ENCODE measurements around the gene KCNH1.

KCNH1 gene

DNA sequence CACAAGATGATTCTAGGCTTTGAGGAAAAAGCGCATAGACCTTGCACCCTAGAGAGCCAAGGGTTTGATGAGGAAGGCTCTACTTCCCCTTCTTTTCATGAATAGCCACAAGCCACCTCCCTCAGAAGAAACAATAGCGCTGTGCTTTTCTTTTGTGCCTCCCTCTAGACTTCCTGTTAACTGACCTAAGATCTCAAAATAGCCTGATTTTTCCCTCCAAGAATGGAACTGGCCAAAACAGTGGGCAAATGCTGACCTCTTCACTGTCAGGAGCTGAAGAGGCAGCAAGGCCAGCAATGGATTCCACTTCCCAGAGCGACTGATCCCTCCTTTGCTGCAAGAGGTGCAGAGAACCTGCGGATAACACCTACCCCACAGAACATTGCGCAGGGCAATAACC, 362.8 kb downstream of the KCNH1 start (continued):
- TF ChIP-seq, protein P1, sequence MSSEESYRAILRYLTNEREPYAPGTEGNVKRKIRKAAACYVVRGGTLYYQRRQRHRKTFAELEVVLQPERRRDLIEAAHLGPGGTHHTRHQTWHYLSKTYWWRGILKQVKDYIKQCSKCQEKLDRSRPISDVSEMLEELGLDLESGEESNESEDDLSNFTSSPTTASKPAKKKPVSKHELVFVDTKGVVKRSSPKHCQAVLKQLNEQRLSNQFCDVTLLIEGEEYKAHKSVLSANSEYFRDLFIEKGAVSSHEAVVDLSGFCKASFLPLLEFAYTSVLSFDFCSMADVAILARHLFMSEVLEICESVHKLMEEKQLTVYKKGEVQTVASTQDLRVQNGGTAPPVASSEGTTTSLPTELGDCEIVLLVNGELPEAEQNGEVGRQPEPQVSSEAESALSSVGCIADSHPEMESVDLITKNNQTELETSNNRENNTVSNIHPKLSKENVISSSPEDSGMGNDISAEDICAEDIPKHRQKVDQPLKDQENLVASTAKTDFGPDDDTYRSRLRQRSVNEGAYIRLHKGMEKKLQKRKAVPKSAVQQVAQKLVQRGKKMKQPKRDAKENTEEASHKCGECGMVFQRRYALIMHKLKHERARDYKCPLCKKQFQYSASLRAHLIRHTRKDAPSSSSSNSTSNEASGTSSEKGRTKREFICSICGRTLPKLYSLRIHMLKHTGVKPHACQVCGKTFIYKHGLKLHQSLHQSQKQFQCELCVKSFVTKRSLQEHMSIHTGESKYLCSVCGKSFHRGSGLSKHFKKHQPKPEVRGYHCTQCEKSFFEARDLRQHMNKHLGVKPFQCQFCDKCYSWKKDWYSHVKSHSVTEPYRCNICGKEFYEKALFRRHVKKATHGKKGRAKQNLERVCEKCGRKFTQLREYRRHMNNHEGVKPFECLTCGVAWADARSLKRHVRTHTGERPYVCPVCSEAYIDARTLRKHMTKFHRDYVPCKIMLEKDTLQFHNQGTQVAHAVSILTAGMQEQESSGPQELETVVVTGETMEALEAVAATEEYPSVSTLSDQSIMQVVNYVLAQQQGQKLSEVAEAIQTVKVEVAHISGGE (tag by site-specific recombination; conservative IDR thresholded peaks at IDR 0.05; ENCODE audit: low read depth): no peak
- no peak for TF ChIP-seq ZNF23 (tag by site-specific recombination; IDR thresholded peaks at IDR 0.05; ENCODE audit: borderline replicate concordance)
- no peak for TF ChIP-seq ZNF623 (tag by site-specific recombination; IDR thresholded peaks at IDR 0.05)

DNA sequence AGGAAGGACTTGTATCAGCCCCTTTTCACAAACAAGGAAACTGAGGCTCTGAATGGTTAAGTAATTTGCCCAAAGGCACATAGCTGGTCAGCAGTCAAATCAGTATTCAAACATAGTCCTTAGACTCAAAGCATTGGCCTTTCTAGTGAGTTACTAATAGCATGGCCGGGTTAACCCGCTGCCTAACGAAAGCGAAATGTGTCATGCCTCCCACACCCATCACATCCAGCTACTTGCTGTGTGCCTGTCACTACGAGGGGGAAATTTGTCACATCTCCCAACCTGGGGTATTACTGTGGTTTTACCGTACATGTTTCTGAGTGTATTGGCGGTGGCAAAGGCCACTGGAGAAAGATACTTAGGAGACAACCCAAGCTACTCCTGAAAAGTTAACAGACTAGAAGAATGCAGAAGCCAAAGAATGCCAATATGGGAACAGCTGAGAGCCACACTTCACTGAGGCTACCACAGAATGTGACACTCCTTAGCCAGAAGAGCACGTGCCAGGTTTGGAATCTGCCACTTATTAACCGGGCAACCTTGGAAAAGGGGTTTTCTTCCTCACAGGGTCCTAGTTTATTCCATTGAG, 363.5 kb downstream of the KCNH1 start:
- H3K36me3 ChIP-seq (ENCODE audit: control insufficient read depth in 2 of 2, insufficient read depth in 1 of 2, low read length in 2 of 2): no peaks in the 10 kb centered on the region
- no peak overlapping the region for H3K4me3 ChIP-seq (ENCODE audit: low read depth, low read length)
- 0 out of 2 replicates have a peak, but pooled peaks cover 6% of the 10 kb centered on the region for H3K4me1 ChIP-seq (ENCODE audit: control insufficient read depth, insufficient read depth, low read length)
- no peak overlapping the region for H3K27ac ChIP-seq (ENCODE audit: extremely low read depth, low read depth, low read length)
- ChIA-PET CTCF (no interaction called here), POLR2A (no interaction called here)
- no peak for TF ChIP-seq ZNF747 (tag by site-specific recombination; IDR thresholded peaks at IDR 0.05)
- H3K9me3 ChIP-seq (ENCODE audit: control insufficient read depth, insufficient read depth, low read depth, low read length): no peaks in the 10 kb centered on the region

DNA sequence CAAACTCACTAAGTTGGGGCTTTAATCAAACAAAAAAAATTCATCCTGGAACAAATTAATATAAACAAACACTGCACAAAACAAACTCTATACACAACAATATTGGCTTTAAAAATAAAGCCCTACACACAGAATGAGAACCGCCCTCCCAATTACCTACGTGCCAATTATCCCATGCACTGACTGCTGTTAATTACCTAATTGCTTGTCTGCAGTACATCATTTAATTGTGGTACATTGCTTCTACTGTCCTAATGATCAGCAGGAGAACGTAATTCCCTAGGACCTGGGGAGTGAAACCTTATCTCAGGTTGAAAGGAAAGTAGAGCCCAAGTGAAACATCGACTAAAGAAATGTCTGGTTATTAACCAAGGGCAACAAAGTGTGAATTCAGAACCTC, 364.5 kb downstream of the KCNH1 start:
- Histone ChIP-seq H3K36me3 (ENCODE audit: control insufficient read depth in 2 of 2, insufficient read depth in 1 of 2, low read length in 2 of 2) (no peaks in the 10 kb centered on the region), H3K27ac (ENCODE audit: extremely low read depth, low read depth, low read length) (no peak overlapping the region), H3K4me3 (ENCODE audit: low read depth, low read length) (no peak overlapping the region), H3K4me1 (ENCODE audit: control insufficient read depth, insufficient read depth, low read length) (0 out of 2 replicates have a peak, but pooled peaks cover 6% of the 10 kb centered on the region), H3K9me3 (ENCODE audit: control insufficient read depth, insufficient read depth, low read depth, low read length) (no peaks in the 10 kb centered on the region)
- TF ChIP-seq SP7 (tag by site-specific recombination; IDR thresholded peaks at IDR 0.05) (peak; percentile 66), ZNF16 (tag by site-specific recombination; IDR thresholded peaks at IDR 0.05; ENCODE audit: low read depth) (no peak)
- POLR2A ChIA-PET: no interaction called here
- CTCF ChIA-PET: interaction anchor here (0.6 to 0.7 kb wide), 2 partner anchors 183 to 317 kb away, joined by 3 to 4 read pairs; no protein-coding TSS in a partner anchor

- TF ChIP-seq ZFHX2 (tag by site-specific recombination; conservative IDR thresholded peaks at IDR 0.05): no peak
- TF ChIP-seq ZNF433 (tag by site-specific recombination; IDR thresholded peaks at IDR 0.05; ENCODE audit: low read depth): no peak
- no peak for TF ChIP-seq ZNF704 (tag by site-specific recombination; IDR thresholded peaks at IDR 0.05)
- no peak for TF ChIP-seq BCL11A (tag by site-specific recombination; IDR thresholded peaks at IDR 0.05; ENCODE audit: low read depth)
- no peak for TF ChIP-seq ZNF707 (tag by site-specific recombination; IDR thresholded peaks at IDR 0.05)
- ChIA-PET POLR2A (no interaction called here), CTCF (no interaction called here)
- no peaks in the 10 kb centered on the region for H3K9me3 ChIP-seq (ENCODE audit: control insufficient read depth, insufficient read depth, low read depth, low read length)
- 0 out of 2 replicates have a peak, but pooled peaks cover 5% of the 10 kb centered on the region for H3K4me1 ChIP-seq (ENCODE audit: control insufficient read depth, insufficient read depth, low read length)
- no peak overlapping the region for H3K27ac ChIP-seq (ENCODE audit: extremely low read depth, low read depth, low read length)
- H3K4me3 ChIP-seq (ENCODE audit: low read depth, low read length): no peak overlapping the region
- H3K36me3 ChIP-seq (ENCODE audit: control insufficient read depth in 2 of 2, insufficient read depth in 1 of 2, low read length in 2 of 2): no peaks in the 10 kb centered on the region
Measured at GRCh38 chr1:210764536-210764935, 369.4 kb downstream of the KCNH1 start.

DNA sequence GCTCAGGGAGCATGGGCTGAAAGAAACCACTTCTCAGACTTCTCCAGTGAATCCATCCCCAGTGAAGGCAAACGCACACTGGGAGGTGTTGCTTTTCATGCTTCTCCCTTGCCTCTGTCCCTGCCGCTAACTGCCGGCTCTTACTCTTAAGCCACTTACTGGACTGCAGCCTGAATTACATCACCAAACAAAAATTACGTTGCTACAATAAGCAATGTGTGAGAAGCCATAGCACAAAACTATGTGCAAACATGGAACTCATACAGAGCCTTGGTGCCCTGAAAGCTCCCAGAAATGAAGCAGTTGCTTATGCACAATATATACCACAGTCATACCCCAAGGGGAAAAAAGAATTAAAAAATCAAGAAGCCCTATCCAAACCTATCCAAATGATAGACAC, 375.2 kb downstream of the KCNH1 start:
- Histone ChIP-seq H3K9me3 (ENCODE audit: control insufficient read depth, insufficient read depth, low read depth, low read length) (no peaks in the 10 kb centered on the region), H3K36me3 (ENCODE audit: control insufficient read depth in 2 of 2, insufficient read depth in 1 of 2, low read length in 2 of 2) (no peaks in the 10 kb centered on the region), H3K4me1 (ENCODE audit: control insufficient read depth, insufficient read depth, low read length) (no peaks in the 10 kb centered on the region), H3K27ac (ENCODE audit: extremely low read depth, low read depth, low read length) (no peak overlapping the region), H3K4me3 (ENCODE audit: low read depth, low read length) (no peak overlapping the region)
- TF ChIP-seq ZNF747 (tag by site-specific recombination; IDR thresholded peaks at IDR 0.05): no peak
- CTCF ChIA-PET: no interaction called here
- POLR2A ChIA-PET: no interaction called here

Measured in HEK293 (cell line).